Renal pelvis (tissue), 4 donors: ENCODE data around the gene CTNNA3. TPM values are rescaled to one million over a fixed set of nuclear protein-coding genes. Genes with fewer than 3 reads are reported as not detected.

ENCODE experiments used
- DNase-seq: peaks from one replicate; pipeline ENCODE4 v3.0.0-alpha.2; 2013
- polyA plus RNA-seq, 3 donors: library from polyadenylated mRNA; unstranded; fragments of 120-200 nt; gene quantifications; one replicate each; pipeline ENCODE4 v1.2.1, GENCODE V29; 2013; ENCODE audit not compliant: insufficient read length in 3 of 3

The CTNNA3 gene
- polyA plus RNA-seq, 3 donors: 2.8 to 4.2 (median 4.1) TPM

DNA sequence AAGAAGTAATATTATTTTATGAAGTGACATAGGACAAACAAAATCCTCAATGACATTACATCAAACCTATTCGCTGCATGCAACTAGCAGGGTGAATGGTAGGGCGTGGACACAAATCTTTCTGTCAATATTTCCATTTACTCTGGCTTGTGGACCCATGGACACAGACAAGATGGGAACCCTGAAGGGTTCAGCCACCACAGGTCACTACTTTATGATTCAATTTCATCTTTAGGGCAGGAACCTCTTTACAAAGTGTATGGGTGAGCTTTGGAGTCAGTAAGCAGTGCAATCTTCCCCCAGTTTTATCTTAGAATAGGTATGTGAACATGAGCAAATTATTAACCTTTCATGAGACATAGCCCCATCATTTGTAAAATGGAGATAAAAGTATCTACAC lies 1752.5 kb downstream of the CTNNA3 start:
- no peak for DNase-seq

GRCh38 chr10:65940816-65941662 lies 1755.0 kb downstream of the CTNNA3 start:
- no peak for DNase-seq

DNA sequence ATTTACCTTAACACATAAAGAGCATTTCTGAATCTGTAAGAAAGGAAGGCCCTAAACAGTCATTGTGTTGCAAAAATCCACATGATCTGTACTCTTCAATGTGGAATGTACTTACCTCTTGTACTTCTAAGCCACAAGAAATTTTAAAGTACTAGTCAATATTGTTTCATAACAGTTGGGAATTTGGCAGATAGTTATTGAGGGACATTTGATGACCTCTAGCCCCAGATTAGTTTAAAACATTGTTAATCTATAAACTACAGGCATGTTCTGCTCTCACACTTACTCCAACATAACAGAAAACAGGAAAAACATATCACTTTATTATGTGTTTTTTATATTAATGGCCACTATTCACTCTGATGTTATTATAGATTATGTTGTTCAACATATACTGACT lies 1755.9 kb downstream of the CTNNA3 start:
- DNase-seq: no peak

GRCh38 chr10:65931291-65932070 lies 1764.5 kb downstream of the CTNNA3 start:
- DNase-seq: no peak

- no peak for DNase-seq
Observed at GRCh38 chr10:65911151-65911835, 1784.7 kb downstream of the CTNNA3 start.

DNA sequence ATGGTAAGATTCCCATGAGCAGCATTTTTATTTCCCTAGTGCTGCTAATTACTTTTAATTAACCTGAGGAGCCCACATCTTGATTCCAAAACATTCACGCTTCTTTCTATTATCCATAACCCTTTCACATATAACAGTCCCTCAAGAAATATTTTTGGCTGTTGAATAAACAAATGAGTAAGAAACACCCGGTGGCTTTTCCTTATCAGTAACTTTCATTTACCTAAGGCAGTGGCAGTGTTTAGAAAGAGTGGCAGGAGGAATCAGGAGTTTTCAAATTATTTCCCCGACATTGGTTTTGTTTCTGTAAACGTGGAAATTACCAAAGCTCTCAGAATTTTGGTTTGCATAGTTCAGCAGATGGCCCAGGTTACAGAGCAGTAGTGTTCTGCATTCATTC lies 1785.8 kb downstream of the CTNNA3 start:
- no peak for DNase-seq

GRCh38 chr10:65907199-65907712 lies 1788.7 kb downstream of the CTNNA3 start:
- DNase-seq: no peak

- DNase-seq: no peak
Observed at GRCh38 chr10:65903620-65904019, 1792.4 kb downstream of the CTNNA3 start.

DNA sequence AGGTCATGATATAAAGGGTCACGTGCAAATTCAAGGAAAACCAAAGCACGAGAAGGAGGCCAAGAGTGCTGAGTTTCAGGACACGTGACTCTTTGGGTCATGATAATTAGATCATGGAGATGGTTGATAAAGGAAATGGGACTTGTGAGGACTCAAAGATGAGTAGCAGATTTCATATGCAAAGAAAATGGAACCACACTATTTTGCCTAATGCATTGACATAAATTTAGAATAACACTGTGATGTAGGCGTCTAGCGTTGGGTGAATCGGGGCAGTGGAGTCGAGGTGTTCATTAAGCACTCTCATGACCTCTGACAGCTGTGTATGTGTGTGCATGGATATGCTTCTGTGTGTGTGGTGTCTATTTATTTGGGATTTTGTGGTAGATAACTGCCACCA lies 1795.7 kb downstream of the CTNNA3 start:
- DNase-seq: no peak

GRCh38 chr10:65898055-65898454 lies 1797.9 kb downstream of the CTNNA3 start:
- DNase-seq: no peak

DNA sequence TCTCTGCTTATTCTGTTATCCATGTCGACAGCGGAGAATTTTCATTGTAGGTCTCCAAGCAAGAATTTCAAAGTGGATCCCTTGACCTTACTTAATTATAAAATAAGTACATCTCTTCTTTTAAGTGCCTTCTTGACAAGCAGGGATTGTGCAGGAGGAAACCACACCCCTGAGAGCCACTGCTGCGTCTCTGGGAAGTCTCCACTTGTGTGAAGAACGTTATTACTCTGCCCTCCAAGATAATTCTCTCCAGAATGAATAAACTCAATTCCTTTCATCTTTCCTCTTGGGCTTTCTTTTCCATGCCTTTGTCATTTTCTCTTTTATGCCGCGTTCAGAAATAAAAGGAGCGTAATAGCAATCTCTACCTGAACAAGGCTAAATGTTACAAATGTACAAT lies 1801.0 kb downstream of the CTNNA3 start:
- no peak for DNase-seq

- no peak for DNase-seq
Observed at GRCh38 chr10:65894379-65894778, 1801.6 kb downstream of the CTNNA3 start.

DNA sequence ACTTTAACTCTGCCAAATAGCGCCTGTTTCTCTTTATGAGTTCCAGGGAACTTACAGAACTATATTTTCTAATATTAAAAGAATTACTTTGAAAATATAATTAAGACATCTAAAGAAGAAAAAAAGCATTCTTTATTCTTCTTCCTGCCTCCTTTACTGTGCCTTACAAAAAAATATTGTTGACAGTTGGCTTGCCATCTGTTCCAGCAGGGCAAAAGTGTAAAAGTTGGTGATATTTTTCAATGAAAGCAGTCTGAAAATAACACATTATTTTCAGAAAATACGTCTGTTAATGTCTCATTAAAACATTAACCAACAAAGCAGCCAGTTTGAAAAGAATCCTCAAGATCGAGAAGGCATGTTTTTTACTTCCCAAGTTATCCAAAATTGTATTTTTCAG lies 1802.3 kb downstream of the CTNNA3 start:
- DNase-seq: no peak

DNA sequence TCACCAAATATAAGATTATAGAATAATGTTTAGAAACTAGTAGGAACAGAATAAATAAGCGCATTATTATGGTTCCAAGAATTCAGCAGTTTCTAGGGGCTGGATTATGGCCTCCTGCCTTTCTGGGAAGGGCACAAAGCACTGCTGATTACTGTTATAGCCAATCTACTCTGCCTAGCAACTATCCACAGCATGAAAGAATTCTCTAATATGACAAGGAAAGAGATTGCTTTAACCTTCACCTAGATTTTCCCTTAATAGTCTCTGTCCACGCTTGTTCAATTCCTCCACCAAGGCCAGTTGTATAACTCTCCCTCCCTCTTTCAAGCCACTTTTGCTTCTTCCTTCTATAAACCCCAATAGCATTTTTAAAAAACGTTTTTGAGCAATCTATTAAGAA lies 1803.7 kb downstream of the CTNNA3 start:
- DNase-seq: no peak

- DNase-seq: no peak
Observed at GRCh38 chr10:65891073-65891981, 1804.7 kb downstream of the CTNNA3 start.

DNA sequence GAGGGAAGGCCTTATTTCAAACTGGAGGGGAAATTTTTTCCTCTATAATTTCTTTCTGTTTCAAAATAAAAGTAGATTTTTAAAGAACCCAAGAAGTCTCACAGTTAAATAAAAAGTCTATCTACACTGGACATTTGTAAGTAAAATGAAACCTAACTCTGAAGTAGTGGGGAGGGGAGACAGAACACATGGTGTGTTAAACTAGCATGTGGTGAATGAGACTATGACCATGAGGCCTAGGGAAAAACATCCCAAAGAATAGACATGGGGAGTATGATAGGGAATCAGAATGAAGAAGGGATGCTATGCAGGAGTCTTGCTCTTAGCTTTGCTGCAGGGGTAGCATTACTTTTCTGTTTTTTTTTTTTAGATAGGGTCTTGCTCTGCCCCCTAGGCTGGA lies 1831.5 kb downstream of the CTNNA3 start:
- no peak for DNase-seq

GRCh38 chr10:65864036-65864435 lies 1832.0 kb downstream of the CTNNA3 start:
- DNase-seq: no peak
